ENCODE data around the gene ETV3.

The ETV3 gene

DNA sequence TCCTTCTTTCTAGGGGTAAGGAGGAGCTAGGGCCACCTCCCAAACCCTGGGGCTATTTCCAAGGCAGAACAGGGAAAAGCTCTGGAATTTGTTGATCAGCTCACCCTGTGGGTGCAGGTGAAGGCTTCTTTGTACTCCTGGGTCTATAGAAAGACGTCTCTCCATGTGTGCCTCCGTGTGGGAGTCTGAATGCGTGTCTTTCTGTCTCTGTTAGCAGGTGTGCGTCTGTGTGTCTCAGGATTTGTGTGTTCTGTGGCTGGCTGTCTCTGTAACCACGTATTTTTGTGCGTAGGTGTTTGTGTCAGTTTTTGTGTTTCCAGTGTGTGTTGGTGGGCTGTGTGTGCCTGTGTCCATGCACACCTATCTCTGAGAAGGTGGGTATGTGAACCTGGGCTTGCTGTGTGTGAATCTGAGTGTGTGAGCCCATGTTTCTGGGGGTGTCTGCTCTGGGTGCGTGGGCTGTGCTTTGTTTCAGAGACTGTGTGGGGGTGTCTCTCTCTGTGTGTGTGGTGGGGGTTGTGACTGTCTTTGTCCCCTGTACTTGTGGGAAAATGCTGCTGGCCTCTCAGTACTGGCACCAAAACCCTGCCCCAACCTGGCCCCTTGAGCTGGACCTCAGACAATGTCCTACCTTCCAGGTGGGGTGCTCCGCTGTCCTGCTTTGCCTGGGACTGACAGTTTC, 25.9 kb downstream of the ETV3 start:
- H3K27me3 ChIP-seq (ENCODE audit: control insufficient read depth, insufficient read depth, low read length), result peaks cover 19% of the 10 kb centered on the region
- H3K27ac ChIP-seq (ENCODE audit: low read depth, low read length), result no peak overlapping the region
- 0 out of 2 replicates have a peak overlapping the region, but pooled peaks have one; percentile 11 for H3K4me3 ChIP-seq (ENCODE audit: low read depth, low read length)
- H3K9me3 ChIP-seq (ENCODE audit: control insufficient read depth, insufficient read depth, low read length), result no peaks in the 10 kb centered on the region
- no peak overlapping the region for H3K9ac ChIP-seq (ENCODE audit: low read depth, low read length)
- no peaks in the 10 kb centered on the region for H3K36me3 ChIP-seq (ENCODE audit: control insufficient read depth, insufficient read depth, low read length)
- H3K4me1 ChIP-seq (ENCODE audit: control insufficient read depth, insufficient read depth, low read length), result peaks cover 59% of the 10 kb centered on the region

DNA sequence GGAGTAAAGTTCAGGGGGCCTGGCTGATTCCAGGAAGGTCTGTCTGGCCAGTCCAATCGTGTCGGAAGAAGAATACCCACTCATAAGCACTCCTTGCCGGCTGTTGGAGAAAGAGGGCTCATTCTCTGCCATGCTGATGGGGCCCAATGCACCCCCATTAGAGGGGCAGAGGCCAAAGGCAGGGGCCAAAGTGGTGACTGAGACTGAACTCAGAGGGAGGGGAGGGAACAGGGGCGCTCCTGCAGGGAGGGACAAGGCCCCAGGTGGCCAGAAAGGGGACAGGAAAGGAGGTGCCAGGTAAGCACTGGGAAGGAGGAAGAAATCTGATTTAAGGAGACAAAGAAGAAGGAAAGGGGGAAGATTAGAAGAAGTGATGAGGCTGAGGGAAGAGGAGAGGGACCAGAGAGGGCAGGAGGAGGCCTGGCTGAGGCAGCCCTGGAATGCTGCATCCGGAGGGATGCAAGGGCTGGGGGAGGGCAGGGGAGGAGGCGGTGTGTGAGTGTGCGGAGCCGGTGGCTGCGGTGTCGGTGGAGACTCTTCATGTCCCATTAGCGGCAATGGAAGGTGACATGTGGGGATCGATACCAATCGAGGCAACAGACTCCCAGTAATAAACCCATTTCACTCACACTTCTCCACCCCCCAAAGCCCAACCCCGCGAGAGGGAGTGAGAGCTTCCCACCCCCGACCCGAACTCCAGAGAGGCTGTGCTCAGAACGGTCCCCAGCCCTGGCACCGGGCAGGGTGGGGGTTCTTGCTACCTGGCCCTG, 26.6 kb downstream of the ETV3 start:
- Histone ChIP-seq H3K27me3 (ENCODE audit: control insufficient read depth, insufficient read depth, low read length) (peaks cover 25% of the 10 kb centered on the region), H3K36me3 (ENCODE audit: control insufficient read depth, insufficient read depth, low read length) (no peaks in the 10 kb centered on the region), H3K4me3 (ENCODE audit: low read depth, low read length) (0 out of 2 replicates have a peak overlapping the region, but pooled peaks have one; percentile 11), H3K9ac (ENCODE audit: low read depth, low read length) (no peak overlapping the region), H3K4me1 (ENCODE audit: control insufficient read depth, insufficient read depth, low read length) (peaks cover 55% of the 10 kb centered on the region), H3K9me3 (ENCODE audit: control insufficient read depth, insufficient read depth, low read length) (no peaks in the 10 kb centered on the region), H3K27ac (ENCODE audit: low read depth, low read length) (no peak overlapping the region)

DNA sequence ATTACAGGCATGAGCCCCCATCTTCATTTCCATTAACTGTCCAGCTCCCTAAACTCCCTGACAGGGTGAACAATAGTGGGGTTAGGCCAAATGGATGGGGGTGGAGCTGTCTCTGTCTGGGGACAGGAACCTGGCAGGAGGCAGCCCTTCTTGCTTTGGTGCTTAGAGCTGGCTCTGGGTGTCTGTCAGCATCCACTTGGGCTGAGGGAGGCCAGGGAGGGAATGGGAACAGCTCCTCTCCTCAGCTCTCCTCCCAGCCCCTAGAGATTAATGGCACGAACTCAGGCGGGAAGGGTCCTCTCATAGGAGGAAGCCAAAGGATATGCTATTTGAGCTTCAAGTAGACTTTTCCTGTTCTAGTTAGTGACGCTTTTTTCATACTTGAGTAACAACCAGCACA, 27.5 kb downstream of the ETV3 start:
- Histone ChIP-seq H3K27me3 (ENCODE audit: control insufficient read depth, insufficient read depth, low read length) (peaks cover 25% of the 10 kb centered on the region), H3K4me3 (ENCODE audit: low read depth, low read length) (no peak overlapping the region), H3K4me1 (ENCODE audit: control insufficient read depth, insufficient read depth, low read length) (peaks cover 46% of the 10 kb centered on the region), H3K36me3 (ENCODE audit: control insufficient read depth, insufficient read depth, low read length) (no peaks in the 10 kb centered on the region), H3K27ac (ENCODE audit: low read depth, low read length) (no peak overlapping the region), H3K9ac (ENCODE audit: low read depth, low read length) (no peak overlapping the region), H3K9me3 (ENCODE audit: control insufficient read depth, insufficient read depth, low read length) (no peaks in the 10 kb centered on the region)

DNA sequence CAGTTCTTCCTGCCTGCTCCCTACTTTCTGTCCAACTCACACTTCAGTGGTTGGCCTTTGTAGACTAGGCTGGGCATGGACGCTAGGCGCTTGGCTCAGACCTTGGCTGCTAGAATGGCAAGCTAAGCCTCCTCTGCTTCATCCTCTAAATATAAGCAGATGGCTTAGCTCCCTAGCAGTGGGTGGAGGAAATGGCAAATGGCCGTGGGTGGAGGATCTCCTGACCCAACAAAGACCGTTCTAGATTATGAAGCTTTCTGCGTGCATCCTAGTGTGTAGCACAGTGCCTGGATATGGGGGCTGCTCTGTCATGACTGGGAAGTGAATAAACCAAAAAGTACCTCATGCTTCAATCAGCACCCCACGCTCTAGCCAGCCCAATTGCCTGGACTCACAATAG, 28.2 kb downstream of the ETV3 start:
- Histone ChIP-seq H3K9ac (ENCODE audit: low read depth, low read length) (no peak overlapping the region), H3K9me3 (ENCODE audit: control insufficient read depth, insufficient read depth, low read length) (no peaks in the 10 kb centered on the region), H3K27me3 (ENCODE audit: control insufficient read depth, insufficient read depth, low read length) (peaks cover 25% of the 10 kb centered on the region), H3K4me3 (ENCODE audit: low read depth, low read length) (no peak overlapping the region), H3K4me1 (ENCODE audit: control insufficient read depth, insufficient read depth, low read length) (peaks cover 43% of the 10 kb centered on the region), H3K36me3 (ENCODE audit: control insufficient read depth, insufficient read depth, low read length) (no peaks in the 10 kb centered on the region), H3K27ac (ENCODE audit: low read depth, low read length) (no peak overlapping the region)

DNA sequence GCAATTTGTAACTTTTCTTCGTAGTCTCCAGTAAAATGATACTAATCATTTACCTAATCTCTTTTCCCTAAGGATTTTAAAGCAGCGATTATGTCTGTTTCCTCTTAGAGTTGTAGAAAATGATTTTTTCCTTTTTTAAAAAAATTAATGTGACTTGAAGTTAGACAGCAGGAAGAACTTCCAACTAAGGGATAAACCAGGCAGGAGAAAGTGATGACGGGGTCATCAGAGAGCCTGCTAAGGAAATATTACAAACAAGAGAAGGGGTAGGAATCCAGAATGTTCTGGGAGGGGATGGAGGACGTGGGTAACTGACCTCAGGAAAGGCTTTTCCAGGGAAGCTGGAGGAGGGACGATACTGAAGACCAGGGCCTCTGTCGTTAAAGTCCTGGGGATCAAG, 29.7 kb downstream of the ETV3 start:
- Histone ChIP-seq H3K4me1 (ENCODE audit: control insufficient read depth, insufficient read depth, low read length) (peaks cover 32% of the 10 kb centered on the region), H3K9me3 (ENCODE audit: control insufficient read depth, insufficient read depth, low read length) (no peaks in the 10 kb centered on the region), H3K36me3 (ENCODE audit: control insufficient read depth, insufficient read depth, low read length) (no peaks in the 10 kb centered on the region), H3K4me3 (ENCODE audit: low read depth, low read length) (no peak overlapping the region), H3K9ac (ENCODE audit: low read depth, low read length) (no peak overlapping the region), H3K27me3 (ENCODE audit: control insufficient read depth, insufficient read depth, low read length) (peaks cover 25% of the 10 kb centered on the region), H3K27ac (ENCODE audit: low read depth, low read length) (no peak overlapping the region)

DNA sequence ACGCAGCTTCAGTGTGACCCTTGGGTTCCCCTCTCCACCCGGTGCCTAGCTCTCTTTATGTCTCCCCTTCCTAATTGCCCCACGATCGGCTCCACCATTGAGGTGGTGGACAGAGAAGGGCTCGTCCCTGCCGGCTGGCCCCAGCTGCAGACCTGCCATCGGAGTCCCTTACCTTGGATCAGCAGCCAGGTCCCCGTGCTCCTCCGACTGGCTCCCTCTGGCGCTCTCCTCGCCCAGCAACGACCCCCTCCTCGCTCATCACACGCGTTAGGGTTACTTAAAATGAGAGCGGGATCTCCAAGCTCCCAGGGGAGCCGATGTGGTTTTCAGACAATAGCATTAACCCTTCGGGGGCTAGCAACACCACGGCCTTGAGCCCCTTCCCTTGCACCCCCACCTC, 30.5 kb downstream of the ETV3 start:
- Histone ChIP-seq H3K27ac (ENCODE audit: low read depth, low read length) (no peak overlapping the region), H3K4me1 (ENCODE audit: control insufficient read depth, insufficient read depth, low read length) (peaks cover 25% of the 10 kb centered on the region), H3K36me3 (ENCODE audit: control insufficient read depth, insufficient read depth, low read length) (no peaks in the 10 kb centered on the region), H3K27me3 (ENCODE audit: control insufficient read depth, insufficient read depth, low read length) (peaks cover 25% of the 10 kb centered on the region), H3K4me3 (ENCODE audit: low read depth, low read length) (no peak overlapping the region), H3K9ac (ENCODE audit: low read depth, low read length) (no peak overlapping the region), H3K9me3 (ENCODE audit: control insufficient read depth, insufficient read depth, low read length) (no peaks in the 10 kb centered on the region)

DNA sequence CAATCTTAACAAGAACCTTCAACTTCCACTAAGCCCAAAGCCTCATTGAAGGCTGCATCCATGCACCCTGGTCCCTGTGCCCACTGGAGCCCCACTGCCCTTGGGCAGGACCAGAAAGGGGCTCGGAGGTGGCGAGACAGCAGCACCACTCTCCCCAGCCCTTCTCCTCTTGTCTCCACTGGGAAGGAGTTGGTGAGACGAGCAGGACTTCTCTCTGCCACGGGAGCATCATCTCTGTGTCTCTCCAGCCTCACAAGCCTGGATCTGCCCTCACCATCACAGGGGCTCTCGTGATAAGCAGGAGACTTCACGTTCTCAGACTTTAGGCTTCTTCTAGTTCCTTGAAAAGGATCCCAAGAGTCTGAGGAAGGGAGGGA, 31.4 kb downstream of the ETV3 start:
- Histone ChIP-seq H3K27me3 (ENCODE audit: control insufficient read depth, insufficient read depth, low read length) (peaks cover 16% of the 10 kb centered on the region; the same call in 1 of the 2 replicates), H3K36me3 (ENCODE audit: control insufficient read depth, insufficient read depth, low read length) (no peaks in the 10 kb centered on the region), H3K27ac (ENCODE audit: low read depth, low read length) (no peak overlapping the region), H3K9ac (ENCODE audit: low read depth, low read length) (no peak overlapping the region), H3K9me3 (ENCODE audit: control insufficient read depth, insufficient read depth, low read length) (no peaks in the 10 kb centered on the region), H3K4me3 (ENCODE audit: low read depth, low read length) (no peak overlapping the region), H3K4me1 (ENCODE audit: control insufficient read depth, insufficient read depth, low read length) (peaks cover 16% of the 10 kb centered on the region; the same call in 1 of the 2 replicates)

DNA sequence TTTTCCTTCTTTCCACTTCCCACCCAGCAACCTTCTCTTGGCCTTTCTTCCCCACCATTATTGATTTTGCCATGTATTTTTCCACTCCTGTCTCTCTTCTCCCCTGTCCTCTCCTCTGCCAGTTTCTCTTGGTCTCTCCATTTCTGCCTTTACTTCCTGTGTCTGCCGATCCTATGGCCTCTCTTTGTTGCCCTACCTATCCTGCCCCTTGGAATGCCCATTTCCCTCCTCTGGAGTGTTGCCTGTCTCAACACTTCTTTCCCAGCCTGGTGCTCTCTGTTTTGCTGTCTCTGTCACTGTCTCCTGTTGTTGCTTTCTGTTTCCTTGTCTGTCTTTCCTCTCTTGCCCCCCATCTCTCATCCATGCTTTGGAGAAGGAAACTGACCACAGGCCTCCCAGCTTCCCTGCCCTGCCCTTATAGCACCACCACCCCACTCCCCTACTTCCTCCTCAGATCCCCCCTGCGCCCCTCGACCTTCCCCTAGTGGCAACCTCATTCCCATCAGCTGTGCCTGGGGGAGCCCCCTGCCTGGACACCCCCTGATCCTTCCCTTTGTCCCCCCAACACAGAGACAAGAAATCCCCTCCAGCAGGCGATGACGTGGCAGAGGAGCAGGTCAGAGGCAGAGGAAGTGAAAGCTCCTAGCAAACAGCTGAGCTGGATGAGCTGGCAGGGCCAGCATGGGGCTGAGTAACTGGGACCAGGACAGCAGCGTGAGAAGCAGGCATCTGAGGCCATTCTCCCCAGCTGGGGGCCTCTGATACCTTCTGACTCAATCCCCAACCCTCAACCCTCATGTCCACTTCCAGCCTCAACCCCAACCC, 32.0 kb downstream of the ETV3 start:
- H3K36me3 ChIP-seq (ENCODE audit: control insufficient read depth, insufficient read depth, low read length), result no peaks in the 10 kb centered on the region
- H3K27me3 ChIP-seq (ENCODE audit: control insufficient read depth, insufficient read depth, low read length), result peaks cover 13% of the 10 kb centered on the region; the same call in 1 of the 2 replicates
- H3K4me3 ChIP-seq (ENCODE audit: low read depth, low read length), result no peak overlapping the region
- no peaks in the 10 kb centered on the region for H3K9me3 ChIP-seq (ENCODE audit: control insufficient read depth, insufficient read depth, low read length)
- H3K9ac ChIP-seq (ENCODE audit: low read depth, low read length), result no peak overlapping the region
- H3K4me1 ChIP-seq (ENCODE audit: control insufficient read depth, insufficient read depth, low read length), result peaks cover 11% of the 10 kb centered on the region; the same call in 1 of the 2 replicates
- no peak overlapping the region for H3K27ac ChIP-seq (ENCODE audit: low read depth, low read length)

DNA sequence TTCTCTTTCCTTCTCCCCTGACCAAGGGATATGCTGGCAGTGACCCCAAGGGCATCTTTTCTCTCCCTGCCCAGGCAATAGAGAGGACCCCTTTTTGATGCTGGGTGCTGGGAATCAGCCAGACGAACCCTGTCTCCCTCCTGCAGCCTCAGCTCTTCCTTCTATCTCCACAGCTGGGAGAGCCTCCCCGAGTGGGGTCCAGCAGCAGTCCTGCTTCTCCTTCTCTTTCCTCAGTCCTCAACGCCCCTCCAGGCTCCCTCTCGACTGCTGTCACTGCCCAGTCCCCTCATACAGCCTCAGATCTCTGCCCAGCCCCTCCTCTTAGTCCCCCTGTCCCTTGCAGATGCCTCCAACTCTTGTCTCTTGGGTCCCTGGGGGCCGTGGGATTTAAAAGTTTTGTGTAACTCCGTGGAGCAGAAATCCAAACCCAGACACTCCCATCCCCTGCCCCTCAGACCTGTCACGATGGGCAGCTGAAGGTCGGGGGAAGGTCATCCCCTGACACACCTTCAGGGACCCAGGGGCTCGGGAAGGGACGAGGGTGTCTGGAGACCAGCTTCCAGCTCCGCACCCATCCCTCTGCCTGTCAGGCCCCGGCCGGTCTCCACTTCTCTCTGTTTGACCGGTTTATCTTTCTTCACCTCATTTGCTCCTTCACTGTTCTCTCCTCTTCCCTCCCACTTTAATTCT, 32.8 kb downstream of the ETV3 start:
- Histone ChIP-seq H3K4me1 (ENCODE audit: control insufficient read depth, insufficient read depth, low read length) (0 out of 2 replicates have a peak, but pooled peaks cover 5% of the 10 kb centered on the region), H3K9me3 (ENCODE audit: control insufficient read depth, insufficient read depth, low read length) (no peaks in the 10 kb centered on the region), H3K4me3 (ENCODE audit: low read depth, low read length) (no peak overlapping the region), H3K36me3 (ENCODE audit: control insufficient read depth, insufficient read depth, low read length) (no peaks in the 10 kb centered on the region), H3K27ac (ENCODE audit: low read depth, low read length) (no peak overlapping the region), H3K27me3 (ENCODE audit: control insufficient read depth, insufficient read depth, low read length) (peaks cover 9% of the 10 kb centered on the region; the same call in 1 of the 2 replicates), H3K9ac (ENCODE audit: low read depth, low read length) (no peak overlapping the region)

DNA sequence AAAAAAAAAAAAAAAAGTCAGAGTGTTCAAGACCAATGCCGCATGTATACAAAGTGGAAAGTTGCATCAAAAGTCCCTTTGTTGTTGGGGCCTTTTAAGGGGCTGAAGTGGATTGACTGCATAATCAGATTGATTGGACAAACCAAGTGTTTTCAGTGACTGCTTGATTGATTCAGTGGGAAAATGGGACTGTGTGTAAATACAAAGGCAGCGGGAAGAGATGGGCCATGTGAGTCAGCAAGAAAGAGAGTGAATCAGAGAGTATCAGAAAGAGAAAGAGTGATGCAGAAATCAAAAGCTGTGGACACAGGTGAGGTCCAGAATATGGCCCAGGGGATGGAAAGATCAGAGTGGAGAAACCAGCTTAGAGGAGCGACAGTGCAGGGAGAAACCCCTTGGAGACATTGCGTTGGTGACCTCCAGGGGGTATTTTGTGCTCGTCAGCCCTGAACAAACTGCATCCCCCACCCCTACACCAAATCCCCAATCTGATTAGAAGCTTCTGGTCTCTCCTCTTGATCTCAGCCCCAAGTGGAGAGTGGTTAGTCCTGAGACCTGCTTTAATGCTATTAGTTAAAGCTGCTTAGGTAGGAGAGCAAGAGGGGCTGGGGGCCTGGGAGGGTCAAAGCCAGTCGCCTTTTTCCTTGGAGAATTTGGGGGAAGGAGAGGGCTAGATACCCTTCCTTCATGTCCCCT, 33.4 kb downstream of the ETV3 start:
- no peak overlapping the region for H3K4me3 ChIP-seq (ENCODE audit: low read depth, low read length)
- H3K27ac ChIP-seq (ENCODE audit: low read depth, low read length), result no peak overlapping the region
- H3K4me1 ChIP-seq (ENCODE audit: control insufficient read depth, insufficient read depth, low read length), result 0 out of 2 replicates have a peak, but pooled peaks cover 5% of the 10 kb centered on the region
- peaks cover 9% of the 10 kb centered on the region; the same call in 1 of the 2 replicates for H3K27me3 ChIP-seq (ENCODE audit: control insufficient read depth, insufficient read depth, low read length)
- no peaks in the 10 kb centered on the region for H3K36me3 ChIP-seq (ENCODE audit: control insufficient read depth, insufficient read depth, low read length)
- no peak overlapping the region for H3K9ac ChIP-seq (ENCODE audit: low read depth, low read length)
- H3K9me3 ChIP-seq (ENCODE audit: control insufficient read depth, insufficient read depth, low read length), result no peaks in the 10 kb centered on the region
